Gastrocnemius medialis (tissue), 4 donors: Measurements from ENCODE around the gene PDE5A.

ENCODE experiments used
- POLR2A ChIP-seq, 2 donors: fragments of 450-650 bp; IDR thresholded peaks; one replicate each; pipeline ENCODE4 v1.6.1; 2017; ENCODE audit warnings: antibody characterized with exemption in 2 of 2, mild to moderate bottlenecking in 2 of 2, moderate library complexity in 2 of 2
- TF ChIP-seq, protein P1 (sequence below), 5 experiments: fragments of 450-650 bp in 3 of 5; fragments of 200-600 bp in 2 of 5; sonication (generic) in 2 of 5; IDR thresholded peaks in 4 of 5; conservative IDR thresholded peaks in 1 of 5; 1 replicate in 4 of 5; 2 replicates in 1 of 5; pipeline ENCODE4 v1.5.1; 2016 to 2019; ENCODE audit warnings: antibody characterized with exemption in 5 of 5, mild to moderate bottlenecking in 3 of 5, moderate library complexity in 3 of 5

- TF ChIP-seq, protein P1, sequence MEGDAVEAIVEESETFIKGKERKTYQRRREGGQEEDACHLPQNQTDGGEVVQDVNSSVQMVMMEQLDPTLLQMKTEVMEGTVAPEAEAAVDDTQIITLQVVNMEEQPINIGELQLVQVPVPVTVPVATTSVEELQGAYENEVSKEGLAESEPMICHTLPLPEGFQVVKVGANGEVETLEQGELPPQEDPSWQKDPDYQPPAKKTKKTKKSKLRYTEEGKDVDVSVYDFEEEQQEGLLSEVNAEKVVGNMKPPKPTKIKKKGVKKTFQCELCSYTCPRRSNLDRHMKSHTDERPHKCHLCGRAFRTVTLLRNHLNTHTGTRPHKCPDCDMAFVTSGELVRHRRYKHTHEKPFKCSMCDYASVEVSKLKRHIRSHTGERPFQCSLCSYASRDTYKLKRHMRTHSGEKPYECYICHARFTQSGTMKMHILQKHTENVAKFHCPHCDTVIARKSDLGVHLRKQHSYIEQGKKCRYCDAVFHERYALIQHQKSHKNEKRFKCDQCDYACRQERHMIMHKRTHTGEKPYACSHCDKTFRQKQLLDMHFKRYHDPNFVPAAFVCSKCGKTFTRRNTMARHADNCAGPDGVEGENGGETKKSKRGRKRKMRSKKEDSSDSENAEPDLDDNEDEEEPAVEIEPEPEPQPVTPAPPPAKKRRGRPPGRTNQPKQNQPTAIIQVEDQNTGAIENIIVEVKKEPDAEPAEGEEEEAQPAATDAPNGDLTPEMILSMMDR (IDR thresholded peaks at IDR 0.05 in 4 of 5, conservative IDR thresholded peaks at IDR 0.05 in 1 of 5): no peak
- no peak for TF ChIP-seq POLR2A (IDR thresholded peaks at IDR 0.05)
Measured at GRCh38 chr4:119489305-119489704, 139.3 kb downstream of the PDE5A start.
